Choroid plexus epithelial cell (primary cell): Measurements from ENCODE around the gene C16orf89.
"Not testable (repeated sequence)": the region's sequence is repeated elsewhere in the genome, so short reads cannot be mapped to it uniquely, and the experiment has no call there.

Experiments used
- DNase-seq: peaks from one replicate; pipeline ENCODE4 v3.0.0-alpha.2; 2010; ENCODE audit warnings: low read depth
- H3K4me3 ChIP-seq: 2 replicates; pipeline ENCODE4 v1.5.1; 2011; ENCODE audit warnings: low read depth, mild to moderate bottlenecking, control low read depth, low read length, moderate library complexity
- CTCF ChIP-seq: conservative IDR thresholded peaks from 2 replicates; pipeline ENCODE4 v1.5.1; 2011; ENCODE audit warnings: low read depth, mild to moderate bottlenecking, control low read depth, inconsistent platforms, low read length, moderate library complexity

Gene C16orf89

GRCh38 chr16:5075637-5076036, 9.9 kb upstream of the C16orf89 start:
- DNase-seq = no peak
- no peak for TF ChIP-seq CTCF
- no peak overlapping the region for H3K4me3 ChIP-seq

- H3K4me3 ChIP-seq, DNase-seq: not testable (repeated sequence)
Observed at GRCh38 chr16:5073771-5074170, 8.0 kb upstream of the C16orf89 start.

GRCh38 chr16:5073279-5073629, 7.5 kb upstream of the C16orf89 start:
- no peak for DNase-seq
- no peak for TF ChIP-seq CTCF
- no peak overlapping the region for H3K4me3 ChIP-seq

GRCh38 chr16:5072334-5073278, 6.8 kb upstream of the C16orf89 start:
- no peak for DNase-seq
- peak overlapping the region; percentile 88 for H3K4me3 ChIP-seq
- no peak for TF ChIP-seq CTCF

GRCh38 chr16:5071681-5072333, 6.1 kb upstream of the C16orf89 start, which contains the start of gene ALG1:
TSS of gene ALG1 (plus strand) at chr16:5071843. CDS start at chr16:5071850, 7 bp downstream.
- DNase-seq = peak; percentile 89
- no peak for TF ChIP-seq CTCF

GRCh38 chr16:5071341-5071680, 5.6 kb upstream of the C16orf89 start:
- H3K4me3 ChIP-seq = peak overlapping the region; percentile 88
- no peak for TF ChIP-seq CTCF
- DNase-seq = no peak

More at GRCh38 chr16:5071681-5072333, 6.1 kb upstream of the C16orf89 start, which contains the start of gene ALG1:
- peak within 1 kb of the TSS; percentile 88 for H3K4me3 ChIP-seq

- no peak for DNase-seq
- no peak overlapping the region for H3K4me3 ChIP-seq
- TF ChIP-seq CTCF = no peak
Observed at GRCh38 chr16:5070431-5071186, 4.9 kb upstream of the C16orf89 start.
